ENCODE measurements around the gene SLC35E4. TPM values are rescaled to one million over a fixed set of nuclear protein-coding genes. Genes with fewer than 3 reads are reported as not detected.

SLC35E4 gene
- total RNA-seq, 1 experiment from 2014 or later = 2.9 TPM

GRCh38 chr22:30667107-30667493, 31.5 kb downstream of the SLC35E4 start:
- Mint-ChIP-seq H3K4me1 (ENCODE audit: insufficient read depth, unreplicated experiment) (peaks cover 12% of the 10 kb centered on the region), H3K9me3 (ENCODE audit: unreplicated experiment) (no peaks in the 10 kb centered on the region), H3K36me3 (ENCODE audit: insufficient read depth, unreplicated experiment) (peaks cover 20% of the 10 kb centered on the region), H3K27me3 (ENCODE audit: insufficient read depth, unreplicated experiment) (no peaks in the 10 kb centered on the region), H3K4me3 (ENCODE audit: unreplicated experiment) (peak overlapping the region; percentile 89), H3K27ac (ENCODE audit: low read depth, unreplicated experiment) (peak overlapping the region; percentile 61)
- intact Hi-C loops (cut with micrococcal nuclease) = loop anchor here (1.0 kb wide), 1 partner anchor 33 kb away; no protein-coding TSS in a partner anchor
- no peak for TF ChIP-seq CTCF (IDR thresholded peaks at IDR 0.05; ENCODE audit: unreplicated experiment)
- DNase-seq (ENCODE audit: unreplicated experiment) = no peak
- BruUV-seq (replicated peaks) = TSS peak; percentile 38
- POLR2A ChIA-PET = interaction anchor here (0.6 to 1.8 kb wide), 7 partner anchors 15 to 395 kb away, joined by 3 to 6 read pairs (median 3); partner anchors contain the start of gene SLC35E4
- CTCF ChIA-PET = interaction anchor here (0.7 kb wide), 2 partner anchors 32 to 33 kb away, joined by 4 read pairs; no protein-coding TSS in a partner anchor

- CTCF ChIA-PET = interaction anchor here (0.7 to 1.9 kb wide), 3 partner anchors 33 to 617 kb away, joined by 3 to 8 read pairs (median 3); no protein-coding TSS in a partner anchor
- peaks cover 12% of the 10 kb centered on the region for H3K4me1 Mint-ChIP-seq (ENCODE audit: insufficient read depth, unreplicated experiment)
- H3K27me3 Mint-ChIP-seq (ENCODE audit: insufficient read depth, unreplicated experiment) = no peaks in the 10 kb centered on the region
- BruUV-seq (replicated peaks) = TSS peak; percentile 92
- H3K9me3 Mint-ChIP-seq (ENCODE audit: unreplicated experiment) = no peaks in the 10 kb centered on the region
- POLR2A ChIA-PET = interaction anchor here (0.7 to 1.8 kb wide), 6 partner anchors 19 to 93 kb away, joined by 3 to 6 read pairs (median 3); partner anchors contain the start of gene SLC35E4
- H3K36me3 Mint-ChIP-seq (ENCODE audit: insufficient read depth, unreplicated experiment) = peaks cover 15% of the 10 kb centered on the region
- peak; percentile 26 for TF ChIP-seq CTCF (IDR thresholded peaks at IDR 0.05; ENCODE audit: unreplicated experiment)
- peak; percentile 90 for DNase-seq (ENCODE audit: unreplicated experiment)
- H3K4me3 Mint-ChIP-seq (ENCODE audit: unreplicated experiment) = peak within 1 kb of the TSS; percentile 89
- H3K27ac Mint-ChIP-seq (ENCODE audit: low read depth, unreplicated experiment) = peak within 1 kb of the TSS; percentile 61
- intact Hi-C loops (cut with micrococcal nuclease) = loop anchor here (1.0 kb wide), 1 partner anchor 33 kb away; no protein-coding TSS in a partner anchor
These were observed 32.2 kb downstream of the SLC35E4 start, which contains the start of gene DUSP18 for GRCh38 chr22:30667494-30668385. TSS of gene DUSP18 (minus strand) at chr22:30667875. CDS start at chr22:30664003, 3,872 bp downstream.

GRCh38 chr22:30668386-30668710, 32.8 kb downstream of the SLC35E4 start:
- H3K36me3 Mint-ChIP-seq (ENCODE audit: insufficient read depth, unreplicated experiment) = peaks cover 9% of the 10 kb centered on the region
- no peak for TF ChIP-seq CTCF (IDR thresholded peaks at IDR 0.05; ENCODE audit: unreplicated experiment)
- no TSS peak for BruUV-seq (replicated peaks)
- intact Hi-C loops (cut with micrococcal nuclease) = no loop called here
- H3K9me3 Mint-ChIP-seq (ENCODE audit: unreplicated experiment) = no peaks in the 10 kb centered on the region
- peaks cover 12% of the 10 kb centered on the region for H3K4me1 Mint-ChIP-seq (ENCODE audit: insufficient read depth, unreplicated experiment)
- CTCF ChIA-PET = interaction anchor here (0.7 to 1.9 kb wide), 3 partner anchors 34 to 618 kb away, joined by 3 to 8 read pairs (median 3); no protein-coding TSS in a partner anchor
- H3K4me3 Mint-ChIP-seq (ENCODE audit: unreplicated experiment) = peak overlapping the region; percentile 89
- H3K27me3 Mint-ChIP-seq (ENCODE audit: insufficient read depth, unreplicated experiment) = no peaks in the 10 kb centered on the region
- no peak for DNase-seq (ENCODE audit: unreplicated experiment)
- peak overlapping the region; percentile 61 for H3K27ac Mint-ChIP-seq (ENCODE audit: low read depth, unreplicated experiment)
- POLR2A ChIA-PET = interaction anchor here (0.7 to 1.8 kb wide), 2 partner anchors 31 to 35 kb away, joined by 3 to 6 read pairs; no protein-coding TSS in a partner anchor

GRCh38 chr22:30671071-30671470, 35.5 kb downstream of the SLC35E4 start:
- no peak overlapping the region for H3K27ac Mint-ChIP-seq (ENCODE audit: low read depth, unreplicated experiment)
- peaks cover 5% of the 10 kb centered on the region for H3K27me3 Mint-ChIP-seq (ENCODE audit: insufficient read depth, unreplicated experiment)
- POLR2A ChIA-PET = no interaction called here
- CTCF ChIA-PET = interaction anchor here (0.6 to 1.5 kb wide), 2 partner anchors 84 to 218 kb away, joined by 3 read pairs; no protein-coding TSS in a partner anchor
- no peak overlapping the region for H3K4me3 Mint-ChIP-seq (ENCODE audit: unreplicated experiment)
- no TSS peak for BruUV-seq (replicated peaks)
- H3K36me3 Mint-ChIP-seq (ENCODE audit: insufficient read depth, unreplicated experiment) = peaks cover 6% of the 10 kb centered on the region
- TF ChIP-seq CTCF (IDR thresholded peaks at IDR 0.05; ENCODE audit: unreplicated experiment) = no peak
- peaks cover 12% of the 10 kb centered on the region for H3K4me1 Mint-ChIP-seq (ENCODE audit: insufficient read depth, unreplicated experiment)
- no peak for DNase-seq (ENCODE audit: unreplicated experiment)
- no peaks in the 10 kb centered on the region for H3K9me3 Mint-ChIP-seq (ENCODE audit: unreplicated experiment)
- intact Hi-C loops (cut with micrococcal nuclease) = no loop called here
